GM18873 (cell line): ENCODE measurements around the gene MRPL49.
"Not testable (repeated sequence)": the region's sequence is repeated elsewhere in the genome, so short reads cannot be mapped to it uniquely, and the experiment has no call there.

Experiments
- ATAC-seq: cut with Tn5 transposase; IDR thresholded peaks from one replicate; pipeline ENCODE4 v1.9.1; 2021; ENCODE audit warnings: mild to moderate bottlenecking, moderate library complexity, moderate number of reproducible peaks; ENCODE audit not compliant: unreplicated experiment, low FRiP score

The MRPL49 gene

DNA sequence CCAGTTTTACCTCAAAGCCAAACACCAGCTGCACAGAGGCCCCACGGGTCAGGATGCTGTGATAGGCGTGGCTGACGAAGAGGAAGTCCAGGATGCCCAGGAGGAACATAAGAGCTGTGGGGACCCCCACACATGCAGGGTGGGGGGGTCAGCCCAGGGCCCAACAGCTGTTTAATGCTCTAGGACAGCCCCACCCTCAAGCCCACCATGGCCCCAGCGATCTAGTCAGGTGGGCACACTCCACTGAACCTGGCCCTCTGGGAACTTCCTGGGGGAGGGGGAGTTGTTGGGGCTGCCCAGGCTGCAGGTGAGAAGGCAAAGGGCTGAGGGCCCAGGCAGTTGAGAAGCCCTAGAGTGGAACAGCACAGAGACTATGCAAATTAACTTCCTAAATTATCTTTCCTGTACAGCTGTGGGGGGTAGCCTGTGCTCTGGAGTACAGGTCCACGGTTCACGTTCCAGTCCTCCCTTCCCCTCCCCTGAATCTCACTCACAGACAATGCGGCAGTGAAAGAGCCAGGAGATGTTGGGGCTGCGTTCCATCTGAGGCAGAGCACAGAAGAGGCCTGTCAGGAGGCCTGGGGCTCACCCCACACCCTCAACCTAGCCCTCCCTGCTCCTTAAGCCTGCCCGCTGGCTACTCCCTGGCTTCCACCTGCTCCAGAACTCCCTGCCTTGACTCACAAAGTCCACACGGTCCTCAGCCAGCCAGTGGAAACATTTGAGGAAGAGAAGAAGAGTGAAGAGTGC, 10.3 kb downstream of the MRPL49 start:
- peak; percentile 31 for ATAC-seq

DNA sequence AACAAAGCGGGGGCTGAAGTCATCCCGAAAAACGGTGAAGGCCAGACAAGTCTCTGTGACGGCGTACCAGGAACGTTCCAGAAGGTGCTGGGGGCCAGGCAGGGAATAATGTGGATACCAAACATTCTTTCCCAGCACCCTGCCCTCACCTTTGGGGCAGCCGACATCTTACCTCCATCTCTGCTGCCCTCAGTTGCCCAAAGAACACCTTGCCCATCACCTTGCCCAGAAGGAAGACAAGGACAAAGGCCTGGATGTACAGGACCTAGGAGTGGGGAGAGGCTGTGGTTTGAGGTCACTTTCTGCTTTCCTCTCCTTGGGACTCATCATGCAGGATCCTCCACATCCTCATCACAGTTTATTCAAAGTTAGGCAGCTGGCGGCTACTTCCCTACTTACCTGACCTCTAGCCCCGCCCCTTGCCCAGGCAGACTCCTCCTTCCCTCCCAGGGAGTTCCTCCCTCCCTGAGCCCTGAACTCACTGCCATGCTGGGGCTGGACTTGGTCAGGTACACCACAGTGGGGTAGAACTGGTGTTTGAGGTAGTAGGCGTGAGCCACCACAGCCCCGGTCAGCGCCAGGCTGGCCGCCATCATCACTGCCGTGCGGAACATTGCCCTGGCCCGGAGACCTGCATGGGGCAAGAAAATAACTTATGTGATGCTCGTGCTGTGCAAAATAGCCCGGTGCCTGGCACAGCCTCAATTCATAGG, 11.0 kb downstream of the MRPL49 start:
- no peak for ATAC-seq

DNA sequence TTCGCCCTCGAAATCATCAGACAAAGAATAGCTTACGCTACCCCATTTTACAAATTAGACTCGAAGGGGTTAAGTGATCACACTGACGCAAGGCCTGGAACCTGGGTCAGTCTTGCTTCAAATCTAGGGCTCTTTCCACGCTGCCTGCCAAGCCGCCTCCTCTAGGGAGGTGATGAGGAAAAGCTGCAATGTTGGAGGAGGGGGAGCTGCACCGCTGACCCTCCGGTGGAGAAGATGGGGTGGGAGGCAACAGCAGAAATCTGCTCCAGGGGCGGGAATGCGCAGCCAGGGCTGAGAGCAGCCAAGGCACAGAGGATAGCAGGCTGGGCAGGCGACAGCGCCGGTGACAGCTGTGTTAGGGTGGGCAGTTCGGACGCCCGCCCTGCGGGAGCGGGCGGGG, 11.6 kb downstream of the MRPL49 start:
- ATAC-seq, result no peak

DNA sequence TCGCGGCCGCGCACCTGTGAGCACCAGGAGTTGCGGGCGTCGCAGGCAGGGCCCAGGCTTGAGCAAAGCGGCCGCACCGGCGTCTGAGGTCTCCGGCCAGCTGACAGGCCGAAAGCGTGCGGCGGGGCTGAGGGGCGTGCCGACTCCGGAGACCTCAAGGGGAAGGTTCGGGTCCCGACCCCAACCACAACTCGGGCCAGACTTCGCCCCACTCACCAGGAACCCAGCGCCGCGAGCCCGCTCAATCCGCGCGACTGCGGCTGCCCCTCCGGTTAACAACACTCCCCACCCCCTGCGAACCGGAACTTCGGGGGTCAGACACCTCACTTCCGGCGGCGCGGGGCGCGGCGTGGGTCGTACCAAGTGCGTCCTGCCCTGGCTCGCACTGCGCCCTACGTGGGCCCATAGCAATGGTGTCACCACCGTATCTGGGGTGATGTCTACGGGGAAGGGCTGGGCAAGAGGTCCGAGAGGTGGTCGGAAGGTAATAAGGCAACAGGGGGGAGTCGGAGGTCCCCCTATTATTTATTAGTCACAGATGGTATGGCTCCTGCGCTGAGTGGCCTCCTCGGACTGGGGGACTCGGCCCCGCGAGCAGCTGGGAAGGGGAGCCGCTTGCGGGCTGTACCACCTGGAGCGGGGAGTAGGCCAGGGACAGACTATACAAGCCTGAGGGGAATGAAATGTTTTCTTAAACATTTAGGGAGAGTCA, 12.3 kb downstream of the MRPL49 start, which contains the start of gene SYVN1:
SYVN1 (minus strand) TSS at position 280 of the 712 bp plus-strand sequence. CDS start 918 bp downstream, outside the sequence.
- ATAC-seq, result peak; percentile 38

DNA sequence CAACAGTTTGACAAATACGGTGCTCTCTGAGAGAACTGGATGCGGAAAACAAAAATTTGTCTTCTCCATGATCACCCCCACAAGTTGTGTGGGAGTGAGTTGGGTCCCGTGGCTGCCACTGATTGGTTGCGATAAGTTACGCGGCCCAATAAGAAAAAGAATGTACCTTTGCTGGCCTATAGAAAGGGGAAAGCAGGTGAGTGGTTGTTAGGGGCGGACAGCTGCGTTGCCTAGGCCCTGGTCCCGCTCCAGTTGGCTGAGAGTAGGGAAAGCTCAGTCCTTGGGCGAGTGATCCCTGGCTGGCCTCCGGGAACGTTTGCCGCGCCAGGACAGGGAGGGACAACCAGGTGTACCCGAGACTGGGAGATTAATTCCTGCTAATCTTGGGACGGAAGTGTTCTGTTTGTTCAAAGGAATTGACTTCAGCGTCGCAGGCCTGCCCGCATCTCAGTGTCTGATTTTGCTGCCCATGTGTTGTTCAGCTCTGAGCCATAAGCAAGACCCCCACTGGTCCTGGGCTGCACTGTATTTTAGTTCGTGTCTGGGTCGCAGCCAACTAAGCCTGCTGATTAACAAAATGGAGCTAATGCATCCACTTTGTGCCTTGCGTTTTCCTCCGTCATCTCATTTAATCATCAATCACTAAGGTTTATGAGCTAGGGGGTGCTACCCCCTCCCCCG, 13.0 kb downstream of the MRPL49 start:
- peak; percentile 62 for ATAC-seq

DNA sequence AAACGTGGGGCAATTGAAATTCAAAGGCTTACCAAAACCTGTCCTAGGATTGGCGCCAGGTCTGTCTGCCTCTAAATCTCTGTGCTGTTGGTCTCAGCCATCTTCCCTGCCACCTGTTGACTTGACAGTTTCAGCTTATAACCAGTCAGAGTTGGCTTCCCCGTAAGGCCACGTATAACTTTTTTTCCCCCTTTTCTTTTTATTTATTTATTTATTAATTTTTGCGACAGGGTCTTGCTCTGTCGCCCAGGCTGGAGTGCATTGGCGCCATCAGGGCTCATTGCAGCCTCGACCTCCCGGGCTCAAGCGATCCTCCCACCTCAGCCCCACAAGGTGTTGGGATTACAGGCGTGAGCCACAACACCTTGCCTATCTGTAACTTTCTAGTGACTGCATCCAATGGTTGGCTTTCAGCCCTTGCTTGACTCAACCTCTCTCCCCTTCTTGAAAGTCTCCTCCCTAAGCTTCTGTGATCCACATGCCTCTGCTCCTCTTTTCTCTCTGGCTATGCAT, 13.6 kb downstream of the MRPL49 start:
- ATAC-seq, result no peak

DNA sequence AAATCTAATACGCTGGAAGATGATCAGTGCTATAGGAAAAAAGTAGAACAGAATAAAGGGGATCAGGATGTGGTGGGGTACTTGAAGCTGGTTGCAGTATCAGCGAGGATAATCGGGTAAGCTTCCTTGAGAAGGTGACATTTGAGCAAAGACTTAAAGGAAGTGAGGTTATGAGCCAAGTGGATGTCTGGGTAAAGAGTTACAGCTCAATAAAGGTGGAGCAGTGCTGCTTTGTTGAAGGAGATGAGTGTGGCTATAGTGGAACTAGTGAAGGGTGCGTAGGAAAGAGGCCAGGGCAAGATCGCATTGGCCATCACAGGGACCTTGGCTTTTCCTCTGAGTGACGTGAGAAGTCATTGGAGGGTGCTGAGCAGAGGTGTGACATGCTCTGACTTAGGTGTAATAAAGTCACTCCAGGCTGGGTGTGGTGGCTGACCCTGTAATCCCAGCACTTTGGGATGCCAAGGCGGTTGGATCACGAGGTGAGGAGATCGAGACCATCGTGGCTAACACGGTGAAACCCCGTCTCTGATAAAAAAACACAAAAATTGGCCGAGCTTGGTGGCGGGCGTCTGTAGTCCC, 14.5 kb downstream of the MRPL49 start:
- no peak for ATAC-seq

DNA sequence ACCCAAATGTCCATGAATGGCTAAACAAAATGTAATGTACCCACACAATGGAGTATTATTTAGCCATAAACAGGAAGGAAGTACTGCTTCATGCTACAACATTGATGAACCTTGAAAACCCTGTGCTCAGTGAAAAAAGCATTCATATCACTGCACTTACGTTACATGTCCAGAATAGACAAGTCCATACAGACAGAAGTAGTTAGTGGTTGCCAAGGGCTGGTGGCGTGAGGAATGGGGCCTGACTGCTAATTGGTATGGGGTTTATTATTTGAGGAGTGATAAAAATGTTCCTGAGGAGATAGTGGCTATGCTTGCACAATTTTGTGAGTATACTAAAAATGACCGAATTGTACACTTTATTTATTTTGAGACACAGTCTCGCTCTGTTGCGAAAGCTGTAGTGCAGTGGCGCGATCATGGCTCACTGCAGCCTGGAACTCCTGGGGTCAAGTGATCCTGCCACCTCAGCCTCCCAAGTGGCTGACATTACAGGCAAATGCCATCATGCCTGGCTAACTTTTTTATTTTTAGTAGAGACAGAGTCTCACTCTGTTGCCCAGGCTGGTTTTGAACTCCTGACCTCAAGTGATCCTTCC, 19.9 kb downstream of the MRPL49 start:
- no peak for ATAC-seq

DNA sequence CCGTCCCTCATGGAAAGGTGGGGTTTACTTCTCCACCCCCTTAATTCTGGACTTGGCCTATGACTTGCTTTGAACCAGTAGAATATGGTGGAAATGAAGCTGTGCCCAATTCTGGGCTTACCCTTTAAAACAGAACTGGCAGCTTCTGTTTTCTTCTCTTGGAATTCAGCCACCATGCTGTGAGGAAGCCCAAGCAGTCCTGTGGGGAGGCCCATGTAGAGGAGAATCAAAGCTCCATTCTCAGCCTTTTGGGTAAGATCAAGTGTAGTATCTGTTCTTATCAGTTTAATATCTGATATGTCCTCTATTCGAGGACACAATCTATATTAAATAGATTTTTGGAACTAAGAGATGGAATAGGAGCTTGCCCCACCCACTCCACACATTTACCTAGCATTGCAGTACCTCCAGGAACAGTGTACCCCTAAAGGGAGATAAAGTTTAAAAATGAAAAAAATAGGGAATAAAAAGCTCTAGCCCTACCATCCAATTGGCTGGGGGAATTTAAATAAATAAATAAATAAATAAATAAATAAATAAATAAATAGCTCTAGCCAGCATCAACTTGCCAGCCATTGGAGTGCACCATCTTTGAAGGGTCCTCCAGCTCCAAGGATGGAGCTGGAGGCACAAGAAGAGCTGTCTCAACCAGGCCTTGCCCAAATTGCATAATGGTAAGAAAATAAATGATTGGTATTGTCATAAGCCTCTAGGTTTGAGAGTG, 25.4 kb downstream of the MRPL49 start:
- no peak for ATAC-seq

DNA sequence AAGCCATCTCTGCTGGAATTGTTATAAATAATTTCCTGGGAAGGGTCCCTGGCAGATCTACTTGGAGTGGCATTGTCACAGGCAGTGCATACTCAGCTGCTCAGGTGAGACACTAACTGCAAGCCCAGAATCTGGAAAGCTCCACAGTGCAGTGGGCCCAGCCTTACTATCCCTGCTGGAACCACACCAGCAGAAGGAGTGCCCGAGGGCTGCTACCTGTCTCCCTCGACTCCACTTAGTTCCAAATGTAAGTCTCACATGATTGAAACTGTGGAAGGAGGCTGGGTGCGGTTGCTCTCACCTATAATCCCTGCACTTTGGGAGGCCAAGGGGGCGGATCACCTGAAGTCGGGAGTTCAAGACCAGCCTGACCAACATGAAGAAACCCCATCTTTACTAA, 26.5 kb downstream of the MRPL49 start:
- ATAC-seq, result no peak

DNA sequence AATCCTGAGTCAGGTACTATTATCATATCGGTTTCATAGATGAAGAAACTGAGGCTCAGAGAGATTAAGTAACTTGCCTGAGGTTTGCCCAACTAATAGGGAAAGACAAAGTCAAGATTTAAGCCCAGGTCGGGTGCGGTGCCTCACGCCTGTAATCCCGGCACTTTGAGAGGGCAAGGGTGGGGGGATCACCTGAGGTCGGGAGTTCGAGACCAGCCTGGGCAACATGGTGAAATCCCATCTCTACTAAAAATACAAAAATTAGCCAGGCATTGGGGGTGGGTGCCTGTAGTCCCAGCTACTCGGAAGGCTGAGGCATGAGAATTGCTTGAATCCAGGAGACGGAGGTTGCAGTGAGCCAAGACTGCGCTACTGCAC, 28.0 kb downstream of the MRPL49 start:
- not testable (repeated sequence) for ATAC-seq

DNA sequence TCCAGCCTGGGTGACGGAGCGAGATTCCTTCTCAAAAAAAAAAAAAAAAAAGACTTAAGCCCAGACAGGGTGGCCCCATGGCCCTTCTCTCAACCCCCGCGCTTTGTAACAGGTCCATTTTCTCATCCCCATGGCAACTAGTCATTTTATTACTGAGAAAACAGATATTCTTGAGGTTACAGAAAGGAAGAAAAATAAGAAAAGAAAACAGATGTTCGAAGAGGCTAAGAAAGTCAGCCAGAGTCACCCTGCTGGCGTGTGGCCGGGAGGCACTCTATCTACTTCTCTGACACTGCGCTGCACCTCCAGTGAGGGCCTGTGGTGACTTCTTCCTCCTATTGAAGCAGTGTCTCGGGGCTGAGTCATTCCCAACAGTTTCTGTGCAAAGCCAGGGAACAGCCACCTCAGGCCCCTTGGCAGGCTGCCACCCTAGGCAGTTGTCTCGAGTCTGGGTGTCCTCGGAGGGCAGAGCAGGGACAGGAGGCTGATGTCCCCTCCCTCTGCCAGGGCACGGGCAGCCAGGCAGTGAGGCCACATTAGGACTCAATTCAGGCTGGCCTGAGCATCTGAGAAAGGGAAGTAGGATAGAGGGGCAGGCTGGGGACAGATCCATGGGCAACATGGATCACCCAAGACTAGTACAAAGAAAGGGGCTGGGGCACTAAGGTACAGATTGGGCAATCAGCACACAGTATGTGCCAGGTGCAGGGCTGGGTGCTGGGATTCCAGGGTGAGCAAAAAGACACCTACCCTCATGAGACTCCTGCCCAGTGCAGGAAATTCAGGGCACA, 28.6 kb downstream of the MRPL49 start:
- no peak for ATAC-seq

DNA sequence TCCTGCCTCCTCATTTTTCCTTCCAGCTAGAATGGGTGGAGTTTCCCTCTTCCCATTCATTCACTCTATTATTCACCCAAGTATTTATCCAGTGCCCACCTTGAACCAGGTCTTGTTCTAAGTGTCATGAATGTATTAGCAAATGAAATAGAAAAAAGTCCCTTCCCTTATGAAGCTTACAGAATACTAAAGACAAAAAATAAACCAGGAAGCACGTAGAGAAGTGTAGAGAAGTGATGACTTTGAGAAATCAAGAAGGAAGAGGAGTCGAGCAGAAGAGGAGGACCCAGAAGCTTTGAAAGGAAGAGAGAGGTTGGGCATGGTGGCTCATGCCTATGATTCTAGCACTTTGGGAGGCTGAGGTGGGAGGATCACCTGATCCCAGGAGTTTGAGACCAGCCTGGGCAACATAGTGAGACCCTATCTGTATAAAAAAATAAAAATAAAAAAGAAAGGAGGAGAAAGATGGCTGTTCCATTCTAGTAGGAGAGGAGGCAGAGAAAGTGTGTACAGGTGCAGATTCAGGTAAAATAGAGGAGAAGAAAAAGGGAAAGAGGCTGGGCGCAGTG, 29.3 kb downstream of the MRPL49 start:
- ATAC-seq, result no peak

DNA sequence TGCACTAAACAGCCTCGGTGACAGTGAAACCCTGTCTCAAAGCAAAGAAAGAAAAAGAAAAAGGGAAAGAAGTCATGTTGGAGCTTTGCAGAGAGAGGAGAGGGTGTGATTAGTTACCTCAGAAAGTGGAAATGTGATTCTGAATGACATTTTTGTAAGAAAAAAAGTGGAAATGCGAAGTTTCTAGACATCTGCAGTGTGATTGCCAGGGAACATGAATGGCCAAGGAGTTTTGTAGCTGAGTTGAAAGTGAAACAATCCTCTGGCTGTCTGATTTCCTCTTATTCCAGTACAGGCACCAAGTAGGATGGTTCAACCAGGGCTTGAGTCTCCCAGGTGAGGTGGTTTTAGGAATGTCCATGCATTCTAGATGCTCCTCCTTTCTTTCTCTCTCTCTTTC, 30.0 kb downstream of the MRPL49 start:
- ATAC-seq, result no peak

DNA sequence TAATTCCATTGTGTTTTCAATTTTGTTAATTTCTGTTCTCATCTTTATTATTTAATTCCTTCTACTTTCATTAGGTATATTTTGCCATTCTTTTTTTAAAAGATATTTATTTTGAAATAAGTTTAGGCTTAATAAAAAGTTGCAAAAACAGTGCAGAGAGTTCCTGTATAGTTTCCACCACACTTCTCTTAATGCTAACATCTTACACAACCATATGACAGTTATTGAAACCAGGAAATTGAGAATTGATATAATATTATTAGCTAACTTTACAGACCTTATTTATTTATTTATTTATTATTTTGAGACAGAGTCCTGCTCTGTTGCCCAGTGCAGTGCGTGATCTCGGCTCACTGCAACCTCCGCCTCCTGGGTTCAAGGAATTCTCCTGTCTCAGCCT, 34.1 kb downstream of the MRPL49 start:
- no peak for ATAC-seq

DNA sequence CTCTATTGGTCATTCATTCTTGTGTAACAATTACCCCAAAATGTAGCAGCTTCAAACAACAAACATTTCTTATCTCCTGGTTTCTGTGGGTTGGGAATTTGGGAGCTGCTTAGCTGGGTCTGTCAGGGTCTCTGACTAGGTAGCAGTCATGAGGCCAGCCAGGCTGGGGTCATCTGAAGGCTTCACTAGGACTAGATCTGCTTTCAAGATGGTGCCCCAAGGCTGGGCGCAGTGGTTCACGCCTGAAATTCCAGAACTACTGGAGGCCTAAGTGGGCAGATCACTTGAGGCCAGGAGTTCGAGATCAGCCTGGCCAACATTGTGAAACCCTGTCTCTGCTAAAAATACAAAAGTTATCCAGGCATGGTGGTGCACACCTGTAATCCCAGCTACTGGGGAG, 34.8 kb downstream of the MRPL49 start:
- ATAC-seq, result no peak

DNA sequence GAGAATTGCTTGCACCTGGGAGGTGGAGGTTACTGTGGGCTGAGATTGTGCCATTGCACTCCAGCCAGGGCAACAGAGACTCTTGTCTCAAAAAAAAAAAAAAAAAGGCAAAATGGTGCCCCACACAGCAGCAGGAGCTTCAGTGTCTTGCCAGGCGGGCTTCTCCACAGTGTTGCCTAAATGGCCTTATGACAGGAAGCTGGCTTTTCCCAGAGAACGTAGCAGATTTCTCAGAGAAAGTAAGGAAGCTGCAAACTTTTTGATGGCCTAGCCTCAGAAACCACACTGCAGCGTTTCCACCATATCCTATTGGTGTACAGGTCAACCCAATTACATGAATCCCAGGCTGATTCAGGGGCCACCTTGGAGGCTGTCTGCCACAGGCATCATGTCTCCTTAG, 35.2 kb downstream of the MRPL49 start:
- no peak for ATAC-seq

DNA sequence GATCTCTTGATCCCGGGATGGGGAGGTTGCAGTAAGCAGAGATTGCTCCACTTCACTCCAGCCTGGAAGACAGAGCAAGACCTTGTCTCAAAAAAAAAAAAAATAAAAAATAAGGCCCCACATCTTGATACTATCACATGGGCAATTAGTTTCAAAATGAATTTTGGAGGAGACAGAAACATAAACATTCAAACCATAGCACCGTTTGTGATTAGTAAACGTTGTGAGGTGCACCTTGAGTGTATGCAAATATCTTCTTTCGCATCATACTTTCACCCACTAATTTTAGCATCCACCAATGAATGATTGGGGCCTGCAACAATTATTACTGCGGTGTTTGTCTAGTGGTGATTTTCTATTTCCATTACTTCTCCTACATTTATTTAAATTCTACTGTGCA, 36.9 kb downstream of the MRPL49 start:
- peak; percentile 50 for ATAC-seq
